ENCODE data around the gene MAN1C1.

The MAN1C1 gene

GRCh38 chr1:25649505-25650288, 33.1 kb downstream of the MAN1C1 start:
- no peaks in the 10 kb centered on the region for H3K27me3 ChIP-seq (ENCODE audit: control insufficient read depth in 3 of 3, insufficient read depth in 3 of 3, low read depth in 1 of 3, low read length in 3 of 3)
- peak overlapping the region; percentile 40 for H3K18ac ChIP-seq (ENCODE audit: low read length)
- H3K4me3 ChIP-seq (ENCODE audit: low read length in 2 of 2), result no peak overlapping the region
- no peak overlapping the region for H2AFZ ChIP-seq (ENCODE audit: low read length)
- no peaks in the 10 kb centered on the region for H3K9me3 ChIP-seq (replicated peaks in 1 of 2; ENCODE audit: control insufficient read depth in 2 of 2, insufficient read depth in 1 of 2, low read depth in 1 of 2, low read length in 2 of 2)
- peaks cover 0 to 7% of the 10 kb centered on the region in 2 donors for H3K36me3 ChIP-seq (replicated peaks in 1 of 2; ENCODE audit: control insufficient read depth in 2 of 2, insufficient read depth in 2 of 2, low read length in 2 of 2)
- no peak for DNase-seq (ENCODE audit: low spot score)
- no peak overlapping the region for H2AK5ac ChIP-seq (ENCODE audit: low read depth, low read length)
- H3K14ac ChIP-seq (ENCODE audit: low read length), result no peak overlapping the region
- H3K23ac ChIP-seq (ENCODE audit: low read depth, low read length, poor library complexity), result no peak overlapping the region
- peaks cover 17 to 26% of the 10 kb centered on the region in 2 donors for H3K4me1 ChIP-seq (ENCODE audit: control insufficient read depth in 2 of 2, insufficient read depth in 1 of 2, low read depth in 1 of 2, low read length in 2 of 2)
- WGBS, 2 donors (ENCODE audit: extremely low coverage in 2 of 2, insufficient read length in 2 of 2, insufficient replicate concordance in 1 of 2), result no CpG with 5 or more reads among the region's 11 CpGs
- no peak overlapping the region for H4K91ac ChIP-seq (ENCODE audit: low read depth, low read length, poor library complexity)
- H3K4ac ChIP-seq (ENCODE audit: low read length), result no peak overlapping the region
- no peak overlapping the region for H2BK12ac ChIP-seq (ENCODE audit: low read length)
- H3K9ac ChIP-seq (ENCODE audit: low read depth, low read length, poor library complexity), result no peak overlapping the region
- no peak overlapping the region for H2BK15ac ChIP-seq (ENCODE audit: low read length)
- no peak overlapping the region for H2BK5ac ChIP-seq (ENCODE audit: low read length)
- H3K79me1 ChIP-seq (ENCODE audit: low read depth, low read length), result no peaks in the 10 kb centered on the region
- no peak overlapping the region for H3K27ac ChIP-seq (replicated peaks; ENCODE audit: low read length)
- no peak overlapping the region for H4K8ac ChIP-seq (ENCODE audit: low read depth, low read length)
- no peak overlapping the region for H2BK120ac ChIP-seq (ENCODE audit: low read depth, low read length)
- no peak overlapping the region for H3K4me2 ChIP-seq (ENCODE audit: insufficient read depth, low read length, poor library complexity, severe bottlenecking)

GRCh38 chr1:25650289-25650576, 33.6 kb downstream of the MAN1C1 start:
- H3K23ac ChIP-seq (ENCODE audit: low read depth, low read length, poor library complexity), result no peak overlapping the region
- no peak overlapping the region for H2BK5ac ChIP-seq (ENCODE audit: low read length)
- no peaks in the 10 kb centered on the region for H3K79me1 ChIP-seq (ENCODE audit: low read depth, low read length)
- no peak overlapping the region for H3K14ac ChIP-seq (ENCODE audit: low read length)
- WGBS, 2 donors (ENCODE audit: extremely low coverage in 2 of 2, insufficient read length in 2 of 2, insufficient replicate concordance in 1 of 2), result no CpG with 5 or more reads among the region's 5 CpGs
- H4K8ac ChIP-seq (ENCODE audit: low read depth, low read length), result no peak overlapping the region
- H3K18ac ChIP-seq (ENCODE audit: low read length), result no peak overlapping the region
- no peak overlapping the region for H4K91ac ChIP-seq (ENCODE audit: low read depth, low read length, poor library complexity)
- H3K4me2 ChIP-seq (ENCODE audit: insufficient read depth, low read length, poor library complexity, severe bottlenecking), result no peak overlapping the region
- no peak for DNase-seq (ENCODE audit: low spot score)
- H3K4me1 ChIP-seq (ENCODE audit: control insufficient read depth in 2 of 2, insufficient read depth in 1 of 2, low read depth in 1 of 2, low read length in 2 of 2), result peaks cover 17 to 26% of the 10 kb centered on the region in 2 donors
- no peak overlapping the region for H3K27ac ChIP-seq (replicated peaks; ENCODE audit: low read length)
- no peak overlapping the region for H2AK5ac ChIP-seq (ENCODE audit: low read depth, low read length)
- H3K4ac ChIP-seq (ENCODE audit: low read length), result no peak overlapping the region
- H3K36me3 ChIP-seq (replicated peaks in 1 of 2; ENCODE audit: control insufficient read depth in 2 of 2, insufficient read depth in 2 of 2, low read length in 2 of 2), result peaks cover 0 to 6% of the 10 kb centered on the region in 2 donors
- H2BK120ac ChIP-seq (ENCODE audit: low read depth, low read length), result no peak overlapping the region
- H2BK15ac ChIP-seq (ENCODE audit: low read length), result no peak overlapping the region
- no peak overlapping the region for H2AFZ ChIP-seq (ENCODE audit: low read length)
- H3K4me3 ChIP-seq (ENCODE audit: low read length in 2 of 2), result no peak overlapping the region
- no peak overlapping the region for H2BK12ac ChIP-seq (ENCODE audit: low read length)
- H3K9me3 ChIP-seq (replicated peaks in 1 of 2; ENCODE audit: control insufficient read depth in 2 of 2, insufficient read depth in 1 of 2, low read depth in 1 of 2, low read length in 2 of 2), result no peaks in the 10 kb centered on the region
- H3K27me3 ChIP-seq (ENCODE audit: control insufficient read depth in 3 of 3, insufficient read depth in 3 of 3, low read depth in 1 of 3, low read length in 3 of 3), result no peaks in the 10 kb centered on the region
- H3K9ac ChIP-seq (ENCODE audit: low read depth, low read length, poor library complexity), result no peak overlapping the region

DNA sequence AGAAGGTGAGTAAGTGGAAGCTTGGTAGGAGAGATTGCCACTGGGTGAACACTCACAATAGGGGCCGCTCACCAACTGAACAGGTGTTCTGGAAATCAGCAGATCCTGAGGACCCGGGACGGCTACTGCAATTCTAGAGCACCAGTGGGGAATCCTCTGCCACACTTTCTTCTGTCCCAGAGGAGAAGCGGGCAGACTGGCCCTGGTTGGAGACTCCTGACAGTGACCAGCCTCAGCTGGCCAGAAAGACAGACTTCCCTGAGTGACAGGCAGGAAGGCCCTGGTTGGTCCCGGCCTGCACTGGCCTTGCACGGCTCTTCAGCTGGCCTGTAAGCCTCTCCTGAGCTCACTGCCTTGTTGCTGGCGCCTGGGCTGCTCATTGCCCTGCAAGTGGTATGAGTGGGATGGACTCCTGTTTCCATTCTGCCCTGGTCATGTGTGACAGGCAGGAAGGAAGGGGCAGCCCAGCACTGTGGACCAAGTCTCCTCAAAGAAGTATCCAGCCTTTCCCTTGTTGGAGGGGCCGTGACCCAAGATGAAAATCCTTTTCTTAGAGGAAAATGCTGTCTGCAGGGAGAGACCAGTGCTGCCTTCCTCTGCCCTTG, 34.5 kb downstream of the MAN1C1 start:
- H3K4ac ChIP-seq (ENCODE audit: low read length), result no peak overlapping the region
- H3K27me3 ChIP-seq (ENCODE audit: control insufficient read depth in 3 of 3, insufficient read depth in 3 of 3, low read depth in 1 of 3, low read length in 3 of 3), result no peaks in the 10 kb centered on the region
- no peaks in the 10 kb centered on the region for H3K9me3 ChIP-seq (replicated peaks in 1 of 2; ENCODE audit: control insufficient read depth in 2 of 2, insufficient read depth in 1 of 2, low read depth in 1 of 2, low read length in 2 of 2)
- peak overlapping the region; percentile 26 for H3K9ac ChIP-seq (ENCODE audit: low read depth, low read length, poor library complexity)
- peak overlapping the region; percentile 77 for H3K18ac ChIP-seq (ENCODE audit: low read length)
- H3K79me1 ChIP-seq (ENCODE audit: low read depth, low read length), result no peaks in the 10 kb centered on the region
- H3K4me1 ChIP-seq (ENCODE audit: control insufficient read depth in 2 of 2, insufficient read depth in 1 of 2, low read depth in 1 of 2, low read length in 2 of 2), result peaks cover 17 to 26% of the 10 kb centered on the region in 2 donors
- no peaks in the 10 kb centered on the region for H3K36me3 ChIP-seq (replicated peaks in 1 of 2; ENCODE audit: control insufficient read depth in 2 of 2, insufficient read depth in 2 of 2, low read length in 2 of 2)
- H2BK120ac ChIP-seq (ENCODE audit: low read depth, low read length), result no peak overlapping the region
- no peak overlapping the region for H2BK15ac ChIP-seq (ENCODE audit: low read length)
- H2BK5ac ChIP-seq (ENCODE audit: low read length), result no peak overlapping the region
- H3K23ac ChIP-seq (ENCODE audit: low read depth, low read length, poor library complexity), result no peak overlapping the region
- H2BK12ac ChIP-seq (ENCODE audit: low read length), result peak overlapping the region; percentile 78
- WGBS, 2 donors (ENCODE audit: extremely low coverage in 2 of 2, insufficient read length in 2 of 2, insufficient replicate concordance in 1 of 2), result no CpG with 5 or more reads among the region's 8 CpGs
- H3K4me2 ChIP-seq (ENCODE audit: insufficient read depth, low read length, poor library complexity, severe bottlenecking), result no peak overlapping the region
- H3K27ac ChIP-seq (replicated peaks; ENCODE audit: low read length), result no peak overlapping the region
- no peak overlapping the region for H4K8ac ChIP-seq (ENCODE audit: low read depth, low read length)
- no peak overlapping the region for H3K14ac ChIP-seq (ENCODE audit: low read length)
- no peak overlapping the region for H2AFZ ChIP-seq (ENCODE audit: low read length)
- H2AK5ac ChIP-seq (ENCODE audit: low read depth, low read length), result peak overlapping the region; percentile 64
- no peak overlapping the region for H3K4me3 ChIP-seq (ENCODE audit: low read length in 2 of 2)
- no peak for DNase-seq (ENCODE audit: low spot score)
- H4K91ac ChIP-seq (ENCODE audit: low read depth, low read length, poor library complexity), result no peak overlapping the region

- no peak overlapping the region for H2AFZ ChIP-seq (ENCODE audit: low read length)
Measured at GRCh38 chr1:25651824-25652741, 35.5 kb downstream of the MAN1C1 start.

More at GRCh38 chr1:25651824-25652741, 35.5 kb downstream of the MAN1C1 start:
- Histone ChIP-seq H2BK12ac (ENCODE audit: low read length) (no peak overlapping the region), H3K4me1 (ENCODE audit: control insufficient read depth in 2 of 2, insufficient read depth in 1 of 2, low read depth in 1 of 2, low read length in 2 of 2) (peaks cover 17 to 26% of the 10 kb centered on the region in 2 donors), H3K27me3 (ENCODE audit: control insufficient read depth in 3 of 3, insufficient read depth in 3 of 3, low read depth in 1 of 3, low read length in 3 of 3) (no peaks in the 10 kb centered on the region), H2BK5ac (ENCODE audit: low read length) (no peak overlapping the region), H3K4me2 (ENCODE audit: insufficient read depth, low read length, poor library complexity, severe bottlenecking) (no peak overlapping the region), H3K18ac (ENCODE audit: low read length) (peak overlapping the region; percentile 7), H2BK15ac (ENCODE audit: low read length) (no peak overlapping the region), H3K23ac (ENCODE audit: low read depth, low read length, poor library complexity) (no peak overlapping the region), H2BK120ac (ENCODE audit: low read depth, low read length) (no peak overlapping the region), H3K79me1 (ENCODE audit: low read depth, low read length) (no peaks in the 10 kb centered on the region), H3K4me3 (ENCODE audit: low read length in 2 of 2) (no peak overlapping the region), H3K27ac (replicated peaks; ENCODE audit: low read length) (no peak overlapping the region), H3K9ac (ENCODE audit: low read depth, low read length, poor library complexity) (no peak overlapping the region), H2AK5ac (ENCODE audit: low read depth, low read length) (peak overlapping the region; percentile 9), H3K9me3 (replicated peaks in 1 of 2; ENCODE audit: control insufficient read depth in 2 of 2, insufficient read depth in 1 of 2, low read depth in 1 of 2, low read length in 2 of 2) (no peaks in the 10 kb centered on the region), H3K36me3 (replicated peaks in 1 of 2; ENCODE audit: control insufficient read depth in 2 of 2, insufficient read depth in 2 of 2, low read length in 2 of 2) (no peaks in the 10 kb centered on the region), H4K91ac (ENCODE audit: low read depth, low read length, poor library complexity) (no peak overlapping the region), H4K8ac (ENCODE audit: low read depth, low read length) (no peak overlapping the region), H3K14ac (ENCODE audit: low read length) (no peak overlapping the region), H3K4ac (ENCODE audit: low read length) (no peak overlapping the region)
- no peak for DNase-seq (ENCODE audit: low spot score)
- no CpG with 5 or more reads among the region's 12 CpGs for WGBS, 2 donors (ENCODE audit: extremely low coverage in 2 of 2, insufficient read length in 2 of 2, insufficient replicate concordance in 1 of 2)
